Left renal pelvis (tissue), 4 donors: ENCODE measurements around the gene PUSL1. TPM values are rescaled to one million over a fixed set of nuclear protein-coding genes. Genes with fewer than 3 reads are reported as not detected.

ENCODE experiments used
- DNase-seq, 4 donors: peaks; one replicate each; pipeline ENCODE4 v3.0.0-alpha.2; 2013; ENCODE audit warnings: low read depth in 4 of 4, low spot score in 3 of 4
- polyA plus RNA-seq, 4 donors: library from polyadenylated mRNA; unstranded; fragments of 120-200 nt; gene quantifications; one replicate each; pipeline ENCODE4 v1.2.1, GENCODE V29; 2013; ENCODE audit not compliant: insufficient read length in 4 of 4

PUSL1 gene
- polyA plus RNA-seq, 4 donors: 5.5 to 12.2 (median 6.0) TPM

DNA sequence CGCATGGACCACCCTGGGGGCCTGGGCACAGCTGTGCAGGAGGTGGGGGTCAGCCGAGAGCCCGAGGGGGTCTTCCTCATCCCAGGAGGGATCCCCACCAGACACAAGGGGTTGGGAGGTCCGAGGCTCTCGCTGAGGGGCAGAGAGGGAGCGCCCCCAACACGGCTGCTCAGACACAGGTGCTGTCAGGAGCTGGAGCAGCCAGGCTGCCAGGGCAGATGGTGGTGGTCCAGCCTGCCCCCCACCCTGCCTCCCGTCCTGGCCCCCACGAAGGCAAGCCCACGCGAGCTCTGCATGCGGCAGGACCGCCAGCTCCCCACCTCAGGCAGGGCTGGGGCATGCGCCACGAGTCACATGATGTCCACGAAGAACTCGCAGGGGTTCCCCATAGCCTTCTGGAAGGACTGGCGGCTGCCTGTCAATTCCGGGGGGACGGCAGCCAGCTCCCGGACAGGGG is 27.4 kb downstream of the PUSL1 start:
- DNase-seq: no peak

DNA sequence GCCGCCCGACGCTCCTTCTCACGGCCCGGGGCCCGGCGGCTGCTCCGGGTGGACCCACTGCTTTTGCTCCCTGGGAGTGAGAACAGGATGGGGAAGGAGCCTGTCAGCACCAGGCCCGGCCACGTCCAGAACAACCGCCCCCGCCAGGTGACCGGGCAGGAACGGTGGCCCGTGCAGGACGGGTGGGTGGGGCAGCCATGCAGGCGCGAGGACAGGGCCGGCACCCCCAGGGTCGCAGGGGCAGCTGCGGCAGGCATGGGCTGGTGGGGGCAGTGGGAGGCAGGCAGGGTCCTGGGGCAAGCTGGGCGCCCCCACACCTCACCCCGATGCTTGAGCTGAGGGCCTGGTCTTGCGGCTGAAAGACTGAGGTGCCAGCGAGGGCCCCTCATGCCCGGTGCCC is 28.0 kb downstream of the PUSL1 start:
- no peak for DNase-seq

GRCh38 chr1:1336931-1337792 is 28.8 kb downstream of the PUSL1 start:
- no peak for DNase-seq

DNA sequence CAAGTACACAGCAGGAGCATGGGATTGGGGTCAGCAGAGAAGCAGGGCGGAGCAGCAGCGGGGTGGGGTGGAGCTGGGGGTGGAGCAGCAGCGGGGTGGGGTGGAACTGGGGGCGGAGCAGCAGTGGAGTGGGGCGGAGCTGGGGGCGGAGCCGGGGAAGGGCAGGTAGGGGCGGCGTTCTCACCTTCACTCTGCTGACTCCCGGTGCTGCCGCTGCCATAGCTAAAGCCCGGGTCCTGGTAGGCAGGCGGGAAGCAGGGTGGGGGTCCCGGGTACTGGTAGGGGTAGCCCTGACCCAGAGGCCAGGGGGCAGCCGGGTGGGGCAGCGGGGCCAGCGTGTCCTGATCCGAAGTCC is 29.4 kb downstream of the PUSL1 start:
- DNase-seq: no peak

DNA sequence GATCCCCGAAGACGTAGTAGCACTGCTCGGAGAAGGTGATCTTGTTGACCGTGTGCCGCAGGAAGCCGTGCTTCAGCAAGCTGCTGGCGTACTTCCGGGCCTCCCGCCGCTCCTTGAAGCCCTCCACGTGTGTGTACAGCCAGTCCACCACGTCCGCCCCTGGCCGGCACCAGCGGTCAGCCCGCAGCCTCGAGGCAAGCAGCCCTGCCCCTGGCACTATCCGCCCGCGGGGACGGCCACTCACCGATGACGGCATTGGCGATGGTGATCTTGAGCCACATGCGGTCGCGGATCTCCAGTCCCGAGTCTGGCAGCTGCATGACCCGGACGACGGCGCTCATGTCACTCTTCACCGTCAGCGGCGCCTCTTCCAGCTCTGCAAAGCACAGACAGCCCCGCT is 29.9 kb downstream of the PUSL1 start:
- no peak for DNase-seq

GRCh38 chr1:1340185-1340584 is 31.8 kb downstream of the PUSL1 start:
- no peak for DNase-seq

DNA sequence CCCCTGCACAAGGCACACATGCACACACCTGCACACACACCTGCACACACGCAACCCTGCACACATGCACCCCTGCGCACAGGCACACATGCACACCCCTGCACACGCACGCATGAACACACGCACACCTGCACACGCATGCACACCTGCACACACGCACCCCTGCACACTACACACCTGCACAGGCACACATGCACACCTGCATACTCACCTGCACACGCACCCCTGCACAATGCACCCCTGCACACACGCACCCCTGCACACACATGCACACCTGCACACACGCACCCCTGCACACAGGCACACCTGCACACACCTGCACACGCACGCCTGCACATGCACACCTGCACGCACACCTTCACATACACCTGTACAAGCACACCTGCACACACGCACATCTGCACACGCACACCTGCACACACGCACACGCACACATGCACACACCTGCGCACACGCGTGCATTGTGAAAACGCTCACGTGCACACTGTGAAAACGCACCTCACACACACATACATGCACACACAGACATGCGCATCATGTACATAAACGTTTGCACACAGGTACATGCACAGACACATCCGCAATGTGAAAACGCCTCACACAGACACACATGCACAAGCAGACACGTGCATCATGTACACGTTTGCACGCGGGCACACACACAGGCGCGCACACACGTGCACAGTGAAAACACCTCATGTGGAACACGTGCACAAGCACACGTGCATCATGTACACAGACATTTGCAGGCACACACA is 32.6 kb downstream of the PUSL1 start:
- DNase-seq: no peak

DNA sequence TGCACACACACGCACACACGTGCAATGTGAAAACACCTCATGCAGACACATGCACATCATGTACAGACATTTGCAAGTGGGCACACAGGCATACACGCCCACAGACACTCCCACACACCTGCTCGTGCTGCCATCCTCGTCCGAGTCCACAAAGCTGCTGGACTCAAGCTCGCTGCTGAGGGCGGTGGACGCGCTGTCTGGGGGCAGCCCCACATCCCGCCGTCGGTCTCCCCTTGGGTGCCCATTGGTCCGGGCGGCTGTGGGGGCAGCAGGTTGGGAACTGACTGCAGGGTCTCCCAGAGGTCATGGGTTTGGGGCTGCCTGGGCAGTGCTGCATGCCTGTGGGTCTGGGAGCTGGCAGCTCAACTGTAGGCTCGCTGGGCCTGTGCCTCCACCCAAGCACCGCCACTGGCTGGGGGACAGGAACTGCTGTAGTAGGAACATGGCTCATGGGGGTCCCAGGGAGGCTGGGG is 33.2 kb downstream of the PUSL1 start:
- DNase-seq: no peak

- no peak for DNase-seq
These were observed 33.7 kb downstream of the PUSL1 start for GRCh38 chr1:1342061-1342562.

GRCh38 chr1:1342584-1343115 is 34.3 kb downstream of the PUSL1 start:
- DNase-seq: no peak

DNA sequence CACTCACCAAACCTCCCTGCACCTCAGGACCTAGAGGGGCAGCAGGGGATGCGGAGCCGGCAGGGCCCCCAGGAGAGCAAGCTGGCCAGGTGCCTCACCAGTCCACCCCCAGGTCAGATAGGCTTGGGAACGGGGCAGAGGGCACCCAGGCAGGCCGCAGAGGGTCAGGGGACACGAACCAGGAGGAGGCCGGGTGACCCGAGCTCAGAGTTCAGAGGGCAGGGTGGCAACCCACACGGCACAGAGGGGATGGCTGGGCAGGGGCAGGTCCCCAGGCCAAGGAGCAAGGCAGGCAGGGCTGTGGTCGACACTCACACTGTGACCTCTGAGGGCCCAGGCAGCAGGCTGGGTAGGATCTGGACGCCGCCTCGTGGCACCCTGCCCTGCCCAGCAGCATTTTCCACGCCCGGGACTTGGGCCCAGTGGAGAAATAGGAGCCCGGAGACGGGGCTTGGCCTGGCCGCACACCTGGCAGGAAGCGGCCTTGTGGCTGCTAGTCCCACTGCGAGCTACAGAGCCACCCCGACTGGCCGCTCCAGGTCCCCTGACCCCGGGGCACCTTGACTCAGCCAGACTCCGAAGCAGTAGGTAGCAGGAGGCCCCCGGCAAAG is 35.5 kb downstream of the PUSL1 start:
- DNase-seq: no peak

DNA sequence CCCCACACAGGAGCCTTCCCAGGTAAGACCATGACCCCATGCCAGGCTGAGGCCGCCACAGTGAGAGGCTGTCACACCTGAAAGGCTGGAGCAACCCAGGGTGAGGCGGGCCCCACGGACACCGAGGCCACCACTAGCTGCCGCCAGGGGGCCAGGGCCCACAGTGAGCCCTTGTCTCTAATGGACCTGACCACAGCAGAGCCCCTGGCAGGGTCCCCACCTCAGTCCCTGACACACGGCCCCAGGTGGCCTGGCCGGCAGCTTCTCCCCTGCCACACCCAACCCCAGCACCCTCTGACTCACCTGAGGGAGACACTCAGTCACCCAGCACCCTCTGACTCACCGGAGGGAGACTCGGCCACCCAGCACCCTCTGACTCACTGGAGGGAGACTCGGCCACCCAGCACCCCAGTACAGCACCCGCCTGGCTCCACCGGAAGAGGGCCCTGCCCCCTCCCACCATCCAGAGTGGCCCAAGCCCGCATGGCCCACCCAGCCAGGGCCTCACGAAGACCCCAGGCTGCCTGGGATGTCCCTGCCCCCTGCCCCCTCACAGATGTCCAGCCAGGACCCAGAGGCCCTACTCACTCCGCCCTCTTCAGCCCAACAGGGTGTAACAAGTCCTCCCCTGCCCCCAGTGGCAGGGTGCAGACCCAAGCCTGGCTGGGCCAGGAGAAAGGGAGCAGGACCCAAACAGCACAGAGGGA is 36.4 kb downstream of the PUSL1 start:
- DNase-seq: no peak

DNA sequence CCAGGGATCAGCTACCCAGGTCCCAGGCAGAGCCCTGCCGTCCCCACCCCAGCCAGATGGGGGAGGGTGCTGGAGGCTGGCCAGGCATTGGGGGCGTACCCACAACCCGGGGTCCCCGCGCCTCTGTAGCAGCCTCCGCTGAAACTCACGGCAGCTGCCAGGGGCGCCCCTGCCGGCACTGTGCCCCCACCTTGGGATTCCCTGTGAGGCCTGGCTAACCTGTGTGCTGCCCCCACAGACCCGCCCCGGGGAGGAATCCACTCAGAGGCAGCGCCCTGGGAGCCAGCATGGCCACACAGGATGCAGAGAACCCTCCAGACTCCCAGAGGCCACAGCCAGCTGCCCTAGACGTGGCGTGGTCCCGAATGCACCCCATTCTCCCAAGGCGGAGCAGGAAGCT is 37.0 kb downstream of the PUSL1 start:
- no peak for DNase-seq

- no peak for DNase-seq
These were observed 37.6 kb downstream of the PUSL1 start for GRCh38 chr1:1345860-1346500.

DNA sequence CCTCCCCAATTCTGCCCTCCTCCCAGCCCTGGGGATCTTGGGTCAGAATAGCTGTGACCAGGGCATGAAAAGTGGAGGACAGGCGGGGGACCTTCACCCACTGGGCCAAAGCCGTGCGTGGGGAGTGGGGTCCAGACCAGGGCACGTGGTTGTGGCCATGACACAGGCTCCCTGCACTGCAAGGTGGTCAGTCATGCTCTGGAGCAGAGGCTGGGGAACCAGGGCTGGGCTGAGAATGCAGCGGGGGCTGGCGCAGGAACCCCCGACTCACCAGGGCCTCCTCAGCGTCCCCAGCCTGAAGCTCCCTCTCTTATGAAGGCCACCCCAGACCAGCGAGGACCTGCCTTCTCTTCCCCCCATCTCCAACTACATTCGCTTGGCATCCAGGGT is 38.1 kb downstream of the PUSL1 start:
- no peak for DNase-seq

GRCh38 chr1:1347026-1347595 is 38.7 kb downstream of the PUSL1 start:
- DNase-seq: no peak

- no peak for DNase-seq
These were observed 39.4 kb downstream of the PUSL1 start for GRCh38 chr1:1347663-1348419.

DNA sequence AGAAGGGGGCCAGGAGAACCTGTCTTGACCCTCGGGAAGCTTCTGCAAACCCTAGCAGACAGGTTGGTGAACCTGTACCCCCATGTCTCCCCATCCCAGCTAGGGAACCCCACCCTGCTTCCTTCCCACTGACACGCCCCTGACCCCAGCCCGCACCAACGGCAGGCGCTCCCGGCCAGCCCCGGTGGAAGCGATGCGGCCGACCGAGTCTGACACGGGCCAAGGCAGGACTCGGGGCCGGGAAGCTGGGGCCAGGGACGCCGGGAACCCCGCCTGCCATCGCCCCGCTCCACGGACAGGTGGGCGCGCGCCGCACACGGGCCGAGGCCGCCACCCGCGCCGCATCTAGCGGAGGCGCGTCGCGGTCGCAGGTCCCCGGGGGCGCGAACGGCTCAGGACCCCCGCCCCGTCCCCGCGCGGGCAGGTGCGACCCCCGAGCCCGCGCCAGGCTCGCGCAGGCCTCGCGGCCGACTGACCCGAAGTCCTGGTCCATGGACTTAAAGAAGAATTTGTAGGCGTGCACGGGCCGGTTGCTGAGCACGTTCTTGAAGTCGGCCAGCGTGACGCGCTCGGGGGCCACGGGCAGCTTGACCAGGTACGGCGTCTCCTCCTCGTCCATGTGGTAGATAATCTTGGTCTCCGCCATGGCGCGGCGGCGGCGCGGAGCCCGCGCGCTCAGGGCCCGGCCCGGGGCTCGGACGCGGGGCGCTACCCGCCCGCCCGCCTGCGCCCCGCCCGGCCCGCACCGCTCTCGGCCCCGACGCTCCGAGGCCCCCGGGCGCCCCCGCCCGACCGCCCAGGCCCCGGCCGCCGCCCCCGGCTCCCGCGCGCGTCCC is 40.2 kb downstream of the PUSL1 start:
- DNase-seq: no peak
